Natural killer cell (primary cell): Measurements from ENCODE around the gene KDM4B. TPM values are rescaled to one million over a fixed set of nuclear protein-coding genes. Genes with fewer than 3 reads are reported as not detected.

Source experiments
- ATAC-seq, 3 donors: fragments of 150-1000 bp in 2 of 3; fragments of 200-7000 bp in 1 of 3; cut with Tn5 transposase; 1 replicate in 1 of 3; 2 replicates in 2 of 3; pipeline ENCODE4 v1.10.0; 2021; ENCODE audit warnings: mild to moderate bottlenecking in 2 of 3, moderate library complexity in 2 of 3
- DNase-seq, 2 donors: peaks; one replicate each; pipeline versions ENCODE4 v3.0.0 to v3.0.0-alpha.2; 2013 to 2021; ENCODE audit warnings: mixed read lengths in 1 of 2
- H3K27ac ChIP-seq: one replicate; pipeline ENCODE4 v1.5.1; 2013; ENCODE audit warnings: mild to moderate bottlenecking, low read length
- H3K27me3 ChIP-seq: one replicate; pipeline ENCODE4 v1.6.1; 2013; ENCODE audit warnings: low read length; ENCODE audit not compliant: control insufficient read depth, insufficient read depth
- H3K36me3 ChIP-seq: one replicate; pipeline ENCODE4 v1.6.1; 2013; ENCODE audit warnings: low read length; ENCODE audit not compliant: control insufficient read depth, insufficient read depth
- H3K4me1 ChIP-seq: one replicate; pipeline ENCODE4 v1.6.1; 2013; ENCODE audit warnings: low read length; ENCODE audit not compliant: control insufficient read depth, insufficient read depth
- H3K4me3 ChIP-seq: one replicate; pipeline ENCODE4 v1.5.1; 2013; ENCODE audit warnings: low read length
- H3K9me3 ChIP-seq: one replicate; pipeline ENCODE4 v1.6.1; 2013; ENCODE audit warnings: low read length; ENCODE audit not compliant: control insufficient read depth, insufficient read depth
- H3K27ac Mint-ChIP-seq, 2 donors: one replicate each; pipeline ENCODE4 v1.8.0; 2022; ENCODE audit warnings: mild to moderate bottlenecking in 2 of 2, mixed read lengths in 2 of 2, moderate library complexity in 1 of 2
- H3K27me3 Mint-ChIP-seq, 2 donors: one replicate each; pipeline ENCODE4 v1.8.0; 2022; ENCODE audit warnings: low read depth in 2 of 2, mixed read lengths in 2 of 2
- H3K36me3 Mint-ChIP-seq: one replicate; pipeline ENCODE4 v1.8.0; 2022; ENCODE audit warnings: mixed read lengths
- H3K4me1 Mint-ChIP-seq, 2 donors: one replicate each; pipeline ENCODE4 v1.8.0; 2022; ENCODE audit warnings: mixed read lengths in 2 of 2
- H3K4me3 Mint-ChIP-seq: one replicate; pipeline ENCODE4 v1.8.0; 2022; ENCODE audit warnings: mild to moderate bottlenecking, moderate library complexity, mixed read lengths
- H3K9me3 Mint-ChIP-seq, 2 donors: one replicate each; pipeline ENCODE4 v1.8.0; 2022; ENCODE audit warnings: mixed read lengths in 2 of 2
- CTCF ChIP-seq: fragments of 200-600 bp; IDR thresholded peaks from one replicate; pipeline ENCODE4 v1.8.0; 2022; ENCODE audit warnings: antibody characterized with exemption
- WGBS: methylation state at CpG from one replicate; pipeline ENCODE4 v1.1.7; 2013; ENCODE audit warnings: missing lambda C conversion rate; ENCODE audit not compliant: insufficient coverage; 5-methylcytosine and 5-hydroxymethylcytosine counted together
- intact Hi-C: fragments of 100-400 bp; cut with micrococcal nuclease; formaldehyde crosslinking; loops from one replicate; pipeline ENCODE4 v1.14.2; 2022
- total RNA-seq, 4 donors: library from RNA; stranded (reverse); fragments of 120-200 nt in 1 of 4; gene quantifications; one replicate each; pipeline versions ENCODE4 v1.2.3 to v1.2.4, GENCODE V29; 2013 to 2022

The KDM4B gene
- total RNA-seq, 3 donors from 2014 or later (not counting 1 experiment from before 2014, with no cell fraction given): 68.0 to 73.5 (median 68.1) TPM

- H3K27ac Mint-ChIP-seq: no peak overlapping the region
- Histone ChIP-seq H3K9me3 (peaks cover 11% of the 10 kb centered on the region), H3K27me3 (no peaks in the 10 kb centered on the region), H3K4me3 (no peak overlapping the region), H3K27ac (no peak overlapping the region), H3K4me1 (no peaks in the 10 kb centered on the region), H3K36me3 (peaks cover 14% of the 10 kb centered on the region)
- peaks cover 8% of the 10 kb centered on the region for H3K36me3 Mint-ChIP-seq
- no peak overlapping the region for H3K4me3 Mint-ChIP-seq
- intact Hi-C loops: no loop called here
- no peak for TF ChIP-seq CTCF
- no peak for ATAC-seq
- H3K4me1 Mint-ChIP-seq: peaks cover 0 to 7% of the 10 kb centered on the region in 2 donors
- whole genome bisulfite sequencing: 96% methylated on average over 9 of the region's 9 CpGs
- H3K9me3 Mint-ChIP-seq: peaks cover 0 to 4% of the 10 kb centered on the region in 2 donors
- no peak for DNase-seq
- no peaks in the 10 kb centered on the region for H3K27me3 Mint-ChIP-seq
Observed at GRCh38 chr19:5062195-5062594, 93.3 kb downstream of the KDM4B start.

- Mint-ChIP-seq H3K27me3 (no peaks in the 10 kb centered on the region), H3K4me3 (no peak overlapping the region), H3K4me1 (peaks cover 0 to 4% of the 10 kb centered on the region in 2 donors), H3K36me3 (peaks cover 8% of the 10 kb centered on the region), H3K9me3 (peaks cover 0 to 4% of the 10 kb centered on the region in 2 donors), H3K27ac (no peak overlapping the region)
- WGBS: 92% methylated on average over 4 of the region's 4 CpGs
- Histone ChIP-seq H3K36me3 (peaks cover 13% of the 10 kb centered on the region), H3K9me3 (peaks cover 11% of the 10 kb centered on the region), H3K4me1 (no peaks in the 10 kb centered on the region), H3K4me3 (no peak overlapping the region), H3K27me3 (no peaks in the 10 kb centered on the region), H3K27ac (no peak overlapping the region)
- intact Hi-C loops: no loop called here
- no peak for TF ChIP-seq CTCF
- no peak for ATAC-seq
- no peak for DNase-seq
Observed at GRCh38 chr19:5062799-5063198, 93.9 kb downstream of the KDM4B start.

GRCh38 chr19:5063873-5064645 is 95.1 kb downstream of the KDM4B start:
- Histone ChIP-seq H3K27ac (no peak overlapping the region), H3K4me1 (no peaks in the 10 kb centered on the region), H3K4me3 (no peak overlapping the region), H3K9me3 (peaks cover 11% of the 10 kb centered on the region), H3K36me3 (peaks cover 13% of the 10 kb centered on the region), H3K27me3 (no peaks in the 10 kb centered on the region)
- intact Hi-C loops: no loop called here
- DNase-seq (no peak), ATAC-seq (no peak)
- Mint-ChIP-seq H3K27me3 (no peaks in the 10 kb centered on the region), H3K36me3 (peaks cover 8% of the 10 kb centered on the region), H3K27ac (no peak overlapping the region), H3K9me3 (peaks cover 0 to 4% of the 10 kb centered on the region in 2 donors), H3K4me3 (no peak overlapping the region), H3K4me1 (peaks cover 0 to 4% of the 10 kb centered on the region in 2 donors)
- WGBS: 97% methylated on average over 37 of the region's 38 CpGs
- no peak for TF ChIP-seq CTCF
